ENCODE data around the gene GMEB2. TPM values are rescaled to one million over a fixed set of nuclear protein-coding genes. Genes with fewer than 3 reads are reported as not detected.

GMEB2 gene
- total RNA-seq, 1 donor from 2014 or later = 13.2 TPM

- Histone ChIP-seq H3K4me3 (ENCODE audit: low read depth, low read length) (peak overlapping the region; percentile 70), H3K36me3 (ENCODE audit: control insufficient read depth, insufficient read depth, low read length) (peaks cover 4% of the 10 kb centered on the region), H3K27me3 (ENCODE audit: control insufficient read depth, insufficient read depth, low read length) (no peaks in the 10 kb centered on the region)
- DNase-seq (ENCODE audit: low read depth) (no peak), FAIRE-seq (no peak)
- no peak for TF ChIP-seq CTCF (IDR thresholded peaks at IDR 0.05; ENCODE audit: insufficient read depth, low read length, severe bottlenecking)
Observed at GRCh38 chr20:63658749-63659187, 31.9 kb upstream of the GMEB2 start.

- DNase-seq (ENCODE audit: low read depth) (peak; percentile 75), FAIRE-seq (no peak)
- Histone ChIP-seq H3K4me3 (ENCODE audit: low read depth, low read length) (peak within 1 kb of the TSS; percentile 70), H3K36me3 (ENCODE audit: control insufficient read depth, insufficient read depth, low read length) (peaks cover 4% of the 10 kb centered on the region), H3K27me3 (ENCODE audit: control insufficient read depth, insufficient read depth, low read length) (no peaks in the 10 kb centered on the region)
- TF ChIP-seq CTCF (IDR thresholded peaks at IDR 0.05; ENCODE audit: insufficient read depth, low read length, severe bottlenecking) = no peak
Observed at GRCh38 chr20:63657937-63658748, 31.2 kb upstream of the GMEB2 start, which contains the start of gene RTEL1. Gene RTEL1, plus strand, starts transcription at chr20:63658312. Its CDS starts 1,091 bp downstream, at chr20:63659403.

GRCh38 chr20:63657260-63657936 is 30.5 kb upstream of the GMEB2 start:
- DNase-seq (ENCODE audit: low read depth) (no peak), FAIRE-seq (no peak)
- no peak for TF ChIP-seq CTCF (IDR thresholded peaks at IDR 0.05; ENCODE audit: insufficient read depth, low read length, severe bottlenecking)
- Histone ChIP-seq H3K4me3 (ENCODE audit: low read depth, low read length) (peak overlapping the region; percentile 70), H3K36me3 (ENCODE audit: control insufficient read depth, insufficient read depth, low read length) (peaks cover 2% of the 10 kb centered on the region), H3K27me3 (ENCODE audit: control insufficient read depth, insufficient read depth, low read length) (no peaks in the 10 kb centered on the region)

GRCh38 chr20:63656451-63656850 is 29.6 kb upstream of the GMEB2 start:
- no peak for FAIRE-seq
- TF ChIP-seq CTCF (IDR thresholded peaks at IDR 0.05; ENCODE audit: insufficient read depth, low read length, severe bottlenecking) = no peak
- H3K36me3 ChIP-seq (ENCODE audit: control insufficient read depth, insufficient read depth, low read length) = no peaks in the 10 kb centered on the region
- no peak overlapping the region for H3K4me3 ChIP-seq (ENCODE audit: low read depth, low read length)
- no peaks in the 10 kb centered on the region for H3K27me3 ChIP-seq (ENCODE audit: control insufficient read depth, insufficient read depth, low read length)
- no peak for DNase-seq (ENCODE audit: low read depth)

GRCh38 chr20:63655249-63655648 is 28.3 kb upstream of the GMEB2 start:
- no peak overlapping the region for H3K4me3 ChIP-seq (ENCODE audit: low read depth, low read length)
- no peak for TF ChIP-seq CTCF (IDR thresholded peaks at IDR 0.05; ENCODE audit: insufficient read depth, low read length, severe bottlenecking)
- H3K36me3 ChIP-seq (ENCODE audit: control insufficient read depth, insufficient read depth, low read length) = no peaks in the 10 kb centered on the region
- FAIRE-seq (no peak), DNase-seq (ENCODE audit: low read depth) (no peak)
- H3K27me3 ChIP-seq (ENCODE audit: control insufficient read depth, insufficient read depth, low read length) = no peaks in the 10 kb centered on the region

All from bronchial epithelial cell (primary cell).